HUES6 (cell line): ENCODE results near the gene NQO1.

Experiments
- H3K27ac ChIP-seq: 2 replicates; pipeline ENCODE4 v1.7.0; 2013; ENCODE audit warnings: low read depth, mild to moderate bottlenecking, low read length, inconsistent platforms
- H3K27me3 ChIP-seq: 2 replicates; pipeline ENCODE4 v1.6.1; 2013; ENCODE audit warnings: low read length; ENCODE audit not compliant: control insufficient read depth, insufficient read depth
- H3K36me3 ChIP-seq: 2 replicates; pipeline ENCODE4 v1.6.1; 2013; ENCODE audit warnings: low read length; ENCODE audit not compliant: control insufficient read depth, insufficient read depth
- H3K4me1 ChIP-seq: 2 replicates; pipeline ENCODE4 v1.6.1; 2013; ENCODE audit warnings: low read length; ENCODE audit not compliant: control insufficient read depth, insufficient read depth
- H3K4me3 ChIP-seq: 2 replicates; pipeline ENCODE4 v1.5.1; 2013; ENCODE audit warnings: low read depth, low read length
- H3K9ac ChIP-seq: one replicate; pipeline ENCODE4 v1.6.1; 2013; ENCODE audit warnings: mild to moderate bottlenecking, low read length
- H3K9me3 ChIP-seq: 2 replicates; pipeline ENCODE4 v1.6.1; 2013; ENCODE audit warnings: low read depth, low read length; ENCODE audit not compliant: control insufficient read depth, insufficient read depth

The NQO1 gene

DNA sequence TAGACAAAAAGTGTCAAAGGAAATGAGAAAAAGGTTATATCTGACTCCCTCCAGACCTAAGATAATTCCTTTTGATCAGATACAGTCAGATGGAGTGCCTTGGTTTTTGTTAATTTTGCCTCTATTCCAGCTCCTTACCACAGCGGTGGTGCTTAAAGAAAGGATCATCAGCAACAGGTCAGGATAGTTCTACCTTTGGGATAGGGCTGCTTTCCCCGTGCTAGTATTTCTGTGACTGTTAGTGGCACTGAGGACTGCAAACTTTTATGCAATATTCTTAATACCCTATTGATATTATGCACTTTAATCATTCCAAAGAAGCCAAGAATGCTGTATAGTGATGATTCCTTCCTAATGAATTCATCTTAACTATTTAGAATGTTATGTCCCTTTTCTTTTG, 24.5 kb downstream of the NQO1 start:
- Histone ChIP-seq H3K9me3 (no peaks in the 10 kb centered on the region), H3K4me3 (no peak overlapping the region), H3K27me3 (no peaks in the 10 kb centered on the region), H3K27ac (no peak overlapping the region), H3K36me3 (peaks cover 10% of the 10 kb centered on the region), H3K4me1 (no peaks in the 10 kb centered on the region), H3K9ac (no peak overlapping the region)

GRCh38 chr16:69701452-69701851, 24.9 kb downstream of the NQO1 start:
- Histone ChIP-seq H3K4me3 (no peak overlapping the region), H3K9me3 (no peaks in the 10 kb centered on the region), H3K36me3 (peaks cover 10% of the 10 kb centered on the region), H3K4me1 (no peaks in the 10 kb centered on the region), H3K9ac (no peak overlapping the region), H3K27me3 (no peaks in the 10 kb centered on the region), H3K27ac (no peak overlapping the region)

DNA sequence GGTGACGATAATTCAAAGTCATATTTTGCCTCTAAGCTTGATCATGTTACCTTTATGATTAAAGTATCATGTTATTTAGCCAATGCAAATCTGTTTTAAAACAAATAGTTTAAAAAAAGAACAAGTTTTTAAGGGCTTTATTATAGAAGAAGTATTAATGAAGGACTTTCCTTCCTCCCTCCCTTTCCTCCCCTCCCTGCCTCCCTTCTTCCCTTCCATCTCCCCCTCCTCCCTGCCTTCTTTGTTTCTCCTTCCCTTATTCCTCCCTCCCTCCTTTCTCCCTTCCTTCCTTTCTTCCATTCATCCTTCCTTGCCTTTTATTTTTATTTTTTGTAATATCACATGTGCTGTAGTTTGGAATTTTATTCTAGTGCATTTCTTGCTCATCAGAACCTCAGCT, 26.4 kb downstream of the NQO1 start:
- H3K27ac ChIP-seq, result no peak overlapping the region
- H3K27me3 ChIP-seq, result no peaks in the 10 kb centered on the region
- no peak overlapping the region for H3K9ac ChIP-seq
- no peak overlapping the region for H3K4me3 ChIP-seq
- peaks cover 24% of the 10 kb centered on the region for H3K36me3 ChIP-seq
- no peaks in the 10 kb centered on the region for H3K9me3 ChIP-seq
- H3K4me1 ChIP-seq, result no peaks in the 10 kb centered on the region

GRCh38 chr16:69698404-69698803, 28.0 kb downstream of the NQO1 start:
- no peak overlapping the region for H3K4me3 ChIP-seq
- H3K4me1 ChIP-seq, result no peaks in the 10 kb centered on the region
- H3K27ac ChIP-seq, result no peak overlapping the region
- no peak overlapping the region for H3K9ac ChIP-seq
- no peaks in the 10 kb centered on the region for H3K27me3 ChIP-seq
- peaks cover 39% of the 10 kb centered on the region for H3K36me3 ChIP-seq
- no peaks in the 10 kb centered on the region for H3K9me3 ChIP-seq

- Histone ChIP-seq H3K27me3 (no peaks in the 10 kb centered on the region), H3K36me3 (peaks cover 66% of the 10 kb centered on the region), H3K27ac (no peak overlapping the region), H3K9me3 (no peaks in the 10 kb centered on the region), H3K9ac (no peak overlapping the region), H3K4me1 (no peaks in the 10 kb centered on the region), H3K4me3 (no peak overlapping the region)
Observed at GRCh38 chr16:69693916-69694315, 32.4 kb downstream of the NQO1 start.

DNA sequence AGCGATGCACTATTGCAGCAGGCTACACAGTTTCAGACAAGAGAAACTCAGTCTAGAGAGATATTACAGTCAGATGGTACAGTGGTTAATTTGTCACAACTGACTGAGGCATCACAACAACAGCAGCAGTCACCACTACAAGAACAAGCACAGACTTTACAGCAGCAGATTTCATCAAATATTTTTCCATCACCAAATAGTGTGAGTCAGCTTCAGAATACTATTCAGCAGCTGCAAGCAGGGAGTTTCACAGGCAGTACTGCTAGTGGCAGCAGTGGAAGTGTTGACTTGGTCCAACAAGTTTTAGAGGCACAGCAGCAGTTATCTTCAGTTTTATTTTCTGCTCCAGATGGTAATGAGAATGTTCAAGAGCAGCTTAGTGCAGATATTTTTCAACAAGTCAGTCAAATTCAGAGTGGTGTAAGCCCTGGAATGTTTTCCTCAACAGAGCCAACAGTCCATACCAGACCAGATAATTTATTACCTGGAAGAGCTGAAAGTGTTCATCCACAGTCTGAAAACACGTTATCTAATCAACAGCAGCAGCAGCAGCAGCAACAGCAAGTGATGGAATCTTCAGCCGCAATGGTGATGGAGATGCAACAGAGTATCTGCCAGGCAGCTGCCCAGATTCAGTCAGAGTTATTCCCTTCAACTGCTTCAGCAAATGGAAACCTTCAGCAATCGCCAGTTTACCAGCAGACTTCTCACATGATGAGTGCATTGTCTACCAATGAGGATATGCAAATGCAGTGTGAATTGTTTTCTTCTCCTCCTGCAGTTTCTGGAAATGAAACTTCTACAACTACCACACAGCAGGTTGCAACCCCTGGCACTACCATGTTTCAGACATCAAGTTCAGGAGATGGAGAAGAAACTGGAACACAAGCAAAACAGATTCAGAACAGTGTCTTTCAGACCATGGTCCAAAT, 34.1 kb downstream of the NQO1 start:
- no peak overlapping the region for H3K4me3 ChIP-seq
- no peaks in the 10 kb centered on the region for H3K4me1 ChIP-seq
- no peaks in the 10 kb centered on the region for H3K27me3 ChIP-seq
- H3K9me3 ChIP-seq, result no peaks in the 10 kb centered on the region
- no peak overlapping the region for H3K27ac ChIP-seq
- no peak overlapping the region for H3K9ac ChIP-seq
- peaks cover 65% of the 10 kb centered on the region for H3K36me3 ChIP-seq

DNA sequence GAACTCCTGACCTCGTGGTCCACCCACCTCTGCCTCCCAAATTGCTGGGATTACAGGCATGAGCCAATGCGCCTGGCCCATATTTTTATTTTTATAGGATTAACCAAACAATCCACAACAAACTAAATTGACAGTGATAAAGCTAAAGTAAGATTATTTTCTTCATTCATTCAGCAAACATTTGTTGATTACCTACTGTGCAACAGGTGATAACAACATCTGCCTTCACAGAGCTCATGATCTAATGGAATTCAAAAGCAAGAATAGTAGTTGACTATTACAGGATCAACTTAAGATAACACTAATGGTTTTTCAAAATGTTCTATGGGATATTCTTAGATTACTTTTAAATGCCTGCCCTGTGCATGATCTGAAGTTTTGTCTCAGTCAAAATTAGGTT, 37.8 kb downstream of the NQO1 start:
- Histone ChIP-seq H3K27me3 (no peaks in the 10 kb centered on the region), H3K27ac (no peak overlapping the region), H3K4me3 (no peak overlapping the region), H3K9ac (no peak overlapping the region), H3K4me1 (no peaks in the 10 kb centered on the region), H3K36me3 (peaks cover 45% of the 10 kb centered on the region), H3K9me3 (no peaks in the 10 kb centered on the region)

- Histone ChIP-seq H3K4me3 (no peak overlapping the region), H3K27ac (no peak overlapping the region), H3K9me3 (no peaks in the 10 kb centered on the region), H3K27me3 (no peaks in the 10 kb centered on the region), H3K9ac (no peak overlapping the region), H3K36me3 (peaks cover 44% of the 10 kb centered on the region), H3K4me1 (no peaks in the 10 kb centered on the region)
Observed at GRCh38 chr16:69680358-69680757, 46.0 kb downstream of the NQO1 start.

- Histone ChIP-seq H3K36me3 (peaks cover 56% of the 10 kb centered on the region), H3K27me3 (no peaks in the 10 kb centered on the region), H3K9me3 (no peaks in the 10 kb centered on the region), H3K27ac (no peak overlapping the region), H3K9ac (no peak overlapping the region), H3K4me3 (no peak overlapping the region), H3K4me1 (no peaks in the 10 kb centered on the region)
Observed at GRCh38 chr16:69672998-69673713, 53.2 kb downstream of the NQO1 start.

GRCh38 chr16:69672315-69672997, 53.9 kb downstream of the NQO1 start:
- Histone ChIP-seq H3K27me3 (no peaks in the 10 kb centered on the region), H3K4me3 (no peak overlapping the region), H3K4me1 (no peaks in the 10 kb centered on the region), H3K9ac (no peak overlapping the region), H3K27ac (no peak overlapping the region), H3K9me3 (no peaks in the 10 kb centered on the region), H3K36me3 (peaks cover 55% of the 10 kb centered on the region)

- Histone ChIP-seq H3K4me1 (no peaks in the 10 kb centered on the region), H3K9me3 (no peaks in the 10 kb centered on the region), H3K4me3 (no peak overlapping the region), H3K9ac (no peak overlapping the region), H3K27ac (no peak overlapping the region), H3K27me3 (no peaks in the 10 kb centered on the region), H3K36me3 (peaks cover 36% of the 10 kb centered on the region)
Observed at GRCh38 chr16:69669577-69669976, 56.8 kb downstream of the NQO1 start.
